ENCODE measurements around the gene CASD1. TPM values are rescaled to one million over a fixed set of nuclear protein-coding genes. Genes with fewer than 3 reads are reported as not detected.

CASD1 gene
- total and polyA plus RNA-seq, 3 donors from 2014 or later, result 20.5 to 47.4 (median 47.1) TPM

GRCh38 chr7:94510582-94511496 lies 1.2 kb downstream of the CASD1 start:
- TF ChIP-seq CTCF (IDR thresholded peaks at IDR 0.05) (no peak), POLR2A (IDR thresholded peaks at IDR 0.05) (no peak)
- Histone ChIP-seq H3K4me3 (peak overlapping the region; percentile 82 to 84), H3K4me1 (peaks cover 22% of the 10 kb centered on the region), H3K36me3 (ENCODE audit: low read depth, missing control alignments) (no peaks in the 10 kb centered on the region), H3K9me3 (no peaks in the 10 kb centered on the region), H3K27ac (peak overlapping the region; percentile 89 to 94), H3K27me3 (no peaks in the 10 kb centered on the region)
- 12 to 14% methylated on average over 11 to 16 of the region's 16 CpGs for WGBS, 2 donors
- intact Hi-C loops (cut with DNase I; ENCODE audit: low total_unique reads), result no loop called here
- DNase-seq, result no peak

GRCh38 chr7:94511718-94512117 lies 2.1 kb downstream of the CASD1 start:
- DNase-seq, result no peak
- Histone ChIP-seq H3K4me3 (no peak overlapping the region), H3K27ac (peak overlapping the region in 1 of 2 donors; percentile 94), H3K4me1 (peaks cover 22% of the 10 kb centered on the region), H3K27me3 (no peaks in the 10 kb centered on the region), H3K36me3 (ENCODE audit: low read depth, missing control alignments) (no peaks in the 10 kb centered on the region), H3K9me3 (no peaks in the 10 kb centered on the region)
- intact Hi-C loops (cut with DNase I; ENCODE audit: low total_unique reads), result no loop called here
- TF ChIP-seq CTCF (IDR thresholded peaks at IDR 0.05) (no peak), POLR2A (IDR thresholded peaks at IDR 0.05) (no peak)

GRCh38 chr7:94512735-94513564 lies 3.3 kb downstream of the CASD1 start:
- peak overlapping the region in 1 of 2 donors; percentile 25 for H3K27ac ChIP-seq
- no peaks in the 10 kb centered on the region for H3K9me3 ChIP-seq
- no peak for TF ChIP-seq CTCF (IDR thresholded peaks at IDR 0.05)
- no peak for TF ChIP-seq POLR2A (IDR thresholded peaks at IDR 0.05)
- H3K36me3 ChIP-seq (ENCODE audit: low read depth, missing control alignments), result no peaks in the 10 kb centered on the region
- no peak overlapping the region for H3K4me3 ChIP-seq
- no peak for DNase-seq
- intact Hi-C loops (cut with DNase I; ENCODE audit: low total_unique reads), result no loop called here
- 82 to 83% methylated on average over 11 of the region's 11 CpGs for WGBS, 2 donors
- peaks cover 22% of the 10 kb centered on the region for H3K4me1 ChIP-seq
- no peaks in the 10 kb centered on the region for H3K27me3 ChIP-seq

- intact Hi-C loops (cut with DNase I; ENCODE audit: low total_unique reads), result no loop called here
- Histone ChIP-seq H3K36me3 (ENCODE audit: low read depth, missing control alignments) (no peaks in the 10 kb centered on the region), H3K4me1 (peaks cover 22% of the 10 kb centered on the region), H3K27ac (no peak overlapping the region), H3K4me3 (no peak overlapping the region), H3K27me3 (no peaks in the 10 kb centered on the region), H3K9me3 (no peaks in the 10 kb centered on the region)
- no peak for TF ChIP-seq POLR2A (IDR thresholded peaks at IDR 0.05)
- no peak for DNase-seq
These were observed 3.9 kb downstream of the CASD1 start for GRCh38 chr7:94513565-94513860.

GRCh38 chr7:94514140-94514889 lies 4.7 kb downstream of the CASD1 start:
- no peaks in the 10 kb centered on the region for H3K36me3 ChIP-seq (ENCODE audit: low read depth, missing control alignments)
- intact Hi-C loops (cut with DNase I; ENCODE audit: low total_unique reads), result no loop called here
- no peak for DNase-seq
- H3K27ac ChIP-seq, result peak overlapping the region in 1 of 2 donors; percentile 14
- peaks cover 22% of the 10 kb centered on the region for H3K4me1 ChIP-seq
- no peaks in the 10 kb centered on the region for H3K27me3 ChIP-seq
- H3K9me3 ChIP-seq, result no peaks in the 10 kb centered on the region
- 58 to 64% methylated on average over 4 of the region's 4 CpGs for WGBS, 2 donors
- TF ChIP-seq POLR2A (IDR thresholded peaks at IDR 0.05), result no peak
- TF ChIP-seq CTCF (IDR thresholded peaks at IDR 0.05), result no peak
- no peak overlapping the region for H3K4me3 ChIP-seq

Data from testis (tissue), 3 donors.